ENCODE data around the gene CD27. TPM values are rescaled to one million over a fixed set of nuclear protein-coding genes. Genes with fewer than 3 reads are reported as not detected.

Gene CD27
- total RNA-seq, 1 donor from 2014 or later, result 1.2 TPM

DNA sequence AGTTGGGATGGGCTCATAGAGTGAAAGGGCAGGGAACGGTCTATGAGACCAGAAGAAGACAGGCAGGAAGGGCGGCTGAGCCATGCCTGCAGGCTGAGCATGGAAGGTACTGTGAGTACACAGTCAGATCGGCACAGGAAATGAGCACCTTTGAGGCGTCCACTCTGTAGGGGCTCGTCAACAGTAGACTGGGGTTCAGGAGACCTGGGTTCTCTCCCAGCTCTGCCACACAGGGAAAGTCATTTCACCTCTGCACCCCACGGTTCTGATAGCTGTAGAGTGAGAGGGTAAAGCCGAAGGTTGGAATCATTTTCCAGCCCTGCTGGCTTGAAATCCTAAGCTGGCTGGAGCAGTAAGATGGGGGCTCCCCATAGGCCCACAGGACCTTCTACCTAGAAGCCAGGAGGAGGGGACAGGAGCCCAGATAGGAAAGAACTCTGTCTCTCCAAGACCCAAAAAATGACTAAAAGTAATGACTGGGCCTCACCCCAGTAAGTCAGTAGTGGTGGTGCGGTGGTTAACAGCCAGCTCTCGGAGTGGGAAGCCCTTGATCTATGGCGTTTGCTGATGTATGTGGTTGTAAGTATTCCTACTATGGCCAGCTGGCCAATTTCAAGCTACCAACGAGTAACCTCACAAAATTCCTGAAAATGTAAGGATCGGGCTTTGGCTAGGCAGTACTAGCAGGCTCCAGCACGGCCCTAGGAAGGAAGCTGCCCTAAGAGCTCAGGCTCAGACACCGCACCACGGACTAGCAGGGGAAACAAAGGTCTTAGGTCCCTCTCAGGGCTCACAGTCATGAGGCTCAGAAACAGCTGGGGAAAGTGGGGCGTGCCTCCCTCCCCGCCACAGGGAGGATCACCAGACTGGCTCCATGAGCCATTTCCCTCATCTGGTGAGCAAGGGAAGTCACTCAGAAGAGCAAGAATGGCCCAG is 10.3 kb upstream of the CD27 start:
- no peak overlapping the region for H3K27ac ChIP-seq
- no peak for DNase-seq (ENCODE audit: extremely low spot score in 2 of 2)

DNA sequence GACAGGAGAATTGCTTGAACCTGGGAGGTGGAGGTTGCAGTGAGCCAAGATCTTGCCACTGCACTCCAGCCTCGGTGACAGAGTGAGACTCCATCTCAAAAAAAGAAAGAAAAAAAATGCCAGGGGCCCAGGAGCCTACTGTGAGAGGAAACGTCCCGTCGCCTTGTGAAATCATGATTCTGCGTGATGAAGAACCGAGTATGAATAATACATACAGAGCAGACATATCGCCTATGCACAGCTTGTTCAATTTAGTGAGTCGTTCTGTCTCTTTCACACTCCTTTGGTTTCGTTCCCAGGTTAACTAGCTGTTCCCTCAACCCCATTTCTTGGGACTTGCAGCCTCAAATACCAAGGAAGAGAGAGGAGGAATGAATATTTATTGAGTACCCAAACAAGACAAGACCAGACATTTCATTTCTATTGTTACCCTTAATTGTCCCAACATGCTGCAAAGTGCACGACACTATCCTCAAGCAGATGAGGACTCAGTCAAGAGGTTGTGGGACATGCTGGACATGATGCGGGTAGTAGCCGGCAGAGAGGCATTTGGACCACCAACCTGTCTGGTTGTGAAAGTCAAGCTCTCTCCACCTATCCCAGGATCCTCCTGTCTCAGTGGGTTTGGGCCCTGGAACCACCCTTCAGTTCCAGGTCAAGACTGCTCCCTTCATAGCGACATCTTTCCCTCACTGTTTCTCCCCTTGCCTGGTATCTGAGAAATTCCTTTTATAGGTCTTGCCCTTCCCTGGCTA is 8.6 kb upstream of the CD27 start:
- DNase-seq (ENCODE audit: extremely low spot score in 2 of 2), result no peak
- intact Hi-C loops (cut with DNase I), result no loop called here

More for the DNA sequence above, 10.3 kb upstream of the CD27 start:
- Histone ChIP-seq H3K4me1 (peaks cover 16% of the 10 kb centered on the region), H3K9me3 (no peaks in the 10 kb centered on the region), H3K4me3 (no peak overlapping the region), H3K36me3 (no peaks in the 10 kb centered on the region), H3K27me3 (no peaks in the 10 kb centered on the region)
- TF ChIP-seq POLR2AphosphoS5 (IDR thresholded peaks at IDR 0.05; ENCODE audit: insufficient read depth in 1 of 2, low read depth in 1 of 2) (no peak), POLR2A (IDR thresholded peaks at IDR 0.05) (no peak)
- TF ChIP-seq, protein P1, sequence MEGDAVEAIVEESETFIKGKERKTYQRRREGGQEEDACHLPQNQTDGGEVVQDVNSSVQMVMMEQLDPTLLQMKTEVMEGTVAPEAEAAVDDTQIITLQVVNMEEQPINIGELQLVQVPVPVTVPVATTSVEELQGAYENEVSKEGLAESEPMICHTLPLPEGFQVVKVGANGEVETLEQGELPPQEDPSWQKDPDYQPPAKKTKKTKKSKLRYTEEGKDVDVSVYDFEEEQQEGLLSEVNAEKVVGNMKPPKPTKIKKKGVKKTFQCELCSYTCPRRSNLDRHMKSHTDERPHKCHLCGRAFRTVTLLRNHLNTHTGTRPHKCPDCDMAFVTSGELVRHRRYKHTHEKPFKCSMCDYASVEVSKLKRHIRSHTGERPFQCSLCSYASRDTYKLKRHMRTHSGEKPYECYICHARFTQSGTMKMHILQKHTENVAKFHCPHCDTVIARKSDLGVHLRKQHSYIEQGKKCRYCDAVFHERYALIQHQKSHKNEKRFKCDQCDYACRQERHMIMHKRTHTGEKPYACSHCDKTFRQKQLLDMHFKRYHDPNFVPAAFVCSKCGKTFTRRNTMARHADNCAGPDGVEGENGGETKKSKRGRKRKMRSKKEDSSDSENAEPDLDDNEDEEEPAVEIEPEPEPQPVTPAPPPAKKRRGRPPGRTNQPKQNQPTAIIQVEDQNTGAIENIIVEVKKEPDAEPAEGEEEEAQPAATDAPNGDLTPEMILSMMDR (IDR thresholded peaks at IDR 0.05), result no peak
- intact Hi-C loops (cut with DNase I), result no loop called here

DNA sequence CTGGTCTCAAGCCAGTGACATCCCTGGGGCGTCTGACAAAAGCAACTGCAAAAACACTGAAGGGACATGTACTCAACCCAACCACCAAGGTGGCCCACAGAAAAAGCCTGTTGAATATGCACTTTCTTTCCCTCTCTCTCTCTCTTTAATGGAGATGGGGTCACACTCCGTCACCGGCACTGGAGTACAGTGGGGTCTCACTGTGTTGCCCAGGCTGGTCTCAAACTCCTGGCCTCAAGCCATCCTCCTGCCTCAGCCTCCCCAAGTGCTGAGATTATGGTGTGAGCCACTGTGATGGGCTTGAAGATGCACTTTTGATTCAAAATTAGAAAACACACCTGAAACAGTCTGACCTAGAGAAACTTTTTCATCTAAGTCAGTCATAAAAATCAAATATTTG is 7.2 kb upstream of the CD27 start:
- H3K36me3 ChIP-seq, result no peaks in the 10 kb centered on the region
- no peak overlapping the region for H3K27ac ChIP-seq
- no peak overlapping the region for H3K4me3 ChIP-seq
- no peak for DNase-seq (ENCODE audit: extremely low spot score in 2 of 2)
- H3K9me3 ChIP-seq, result no peaks in the 10 kb centered on the region
- H3K4me1 ChIP-seq, result no peaks in the 10 kb centered on the region
- no peaks in the 10 kb centered on the region for H3K27me3 ChIP-seq
- intact Hi-C loops (cut with DNase I), result no loop called here
- TF ChIP-seq, protein P1 (IDR thresholded peaks at IDR 0.05), result no peak
- TF ChIP-seq POLR2AphosphoS5 (IDR thresholded peaks at IDR 0.05; ENCODE audit: insufficient read depth in 1 of 2, low read depth in 1 of 2) (no peak), POLR2A (IDR thresholded peaks at IDR 0.05) (no peak)

More for the DNA sequence above, 8.6 kb upstream of the CD27 start:
- no peak for TF ChIP-seq POLR2A (IDR thresholded peaks at IDR 0.05)
- TF ChIP-seq, protein P1 (IDR thresholded peaks at IDR 0.05), result no peak
- no peak for TF ChIP-seq POLR2AphosphoS5 (IDR thresholded peaks at IDR 0.05; ENCODE audit: insufficient read depth in 1 of 2, low read depth in 1 of 2)
- H3K4me1 ChIP-seq, result peaks cover 5% of the 10 kb centered on the region
- no peak overlapping the region for H3K27ac ChIP-seq
- H3K9me3 ChIP-seq, result no peaks in the 10 kb centered on the region
- no peaks in the 10 kb centered on the region for H3K27me3 ChIP-seq
- no peaks in the 10 kb centered on the region for H3K36me3 ChIP-seq
- no peak overlapping the region for H3K4me3 ChIP-seq

DNA sequence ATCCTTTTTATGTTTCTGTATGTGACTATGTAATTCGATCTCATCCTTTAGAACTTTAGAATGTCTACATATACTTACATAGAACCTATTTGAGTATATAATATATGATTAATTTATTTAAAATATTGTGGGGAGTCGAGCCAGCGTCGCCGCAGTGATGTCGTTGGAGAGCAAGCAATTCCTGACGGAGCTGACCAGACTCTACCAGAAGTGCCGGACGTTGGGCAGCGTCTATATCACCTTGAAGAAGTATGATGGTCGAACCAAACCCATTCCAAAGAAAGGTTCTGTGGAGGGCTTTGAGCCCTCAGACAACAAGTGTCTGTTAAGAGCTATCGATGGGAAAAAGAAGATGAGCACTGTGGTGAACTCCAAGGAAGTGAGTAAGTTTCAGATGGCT is 6.4 kb upstream of the CD27 start:
- Histone ChIP-seq H3K27ac (no peak overlapping the region), H3K36me3 (no peaks in the 10 kb centered on the region), H3K4me1 (no peaks in the 10 kb centered on the region), H3K9me3 (no peaks in the 10 kb centered on the region), H3K27me3 (no peaks in the 10 kb centered on the region), H3K4me3 (no peak overlapping the region)
- TF ChIP-seq, protein P1 (IDR thresholded peaks at IDR 0.05), result no peak
- no peak for TF ChIP-seq POLR2AphosphoS5 (IDR thresholded peaks at IDR 0.05; ENCODE audit: insufficient read depth in 1 of 2, low read depth in 1 of 2)
- TF ChIP-seq POLR2A (IDR thresholded peaks at IDR 0.05), result no peak
- no peak for DNase-seq (ENCODE audit: extremely low spot score in 2 of 2)
- intact Hi-C loops (cut with DNase I), result no loop called here
